Heart left ventricle (tissue), 13 donors: ENCODE data around the gene PTPRN2.

Source experiments
- POLR2A ChIP-seq, 2 donors: fragments of 450-650 bp; IDR thresholded peaks; one replicate each; pipeline ENCODE4 v1.6.1; 2017; ENCODE audit warnings: antibody characterized with exemption in 2 of 2, mild to moderate bottlenecking in 2 of 2, moderate library complexity in 2 of 2
- TF ChIP-seq, protein P1 (sequence below), 12 donors: fragments of 200-600 bp; sonication (generic) in 4 of 12; IDR thresholded peaks; one replicate each; pipeline versions ENCODE4 v1.5.0 to v1.8.0; 2018 to 2022; ENCODE audit warnings: antibody characterized with exemption in 12 of 12, mild to moderate bottlenecking in 5 of 12
- donor health status: ischemic (EF 13 %, LVEDD 7.1; RV severe dilation, severe dysfunction).
- donor health status: DM: no; HTN: yes; CAD: no.
- donor health status: DM: no; HTN: no; CAD: no.
- donor health status: ischemic (EF 25% LVEDD 6.9; RV normal size, moderate dysfunction).
- donor health status: ischemic (EF 25% LVEDD 5.7; RV mildly dilated, moderate dysfunction).
- donor health status: ischemic (EF 35%, LVEDD 5.7; RV mildly dilated, moderate dysfunction).
- donor health status: nonischemic (EF 11% LVEDD 7.7; RV severe dilation, severe dysfunction).
- donor health status: DM: yes; HTN: yes; CAD: no.
- donor health status: PGD.
- donor health status: ischemic (EF 29% LVEDD 5.4; RV normal size, mild dysfunction).
- donor health status: nonischemic (EF 23%, LVEDD 6.1; RV moderate dilation, normal function).

DNA sequence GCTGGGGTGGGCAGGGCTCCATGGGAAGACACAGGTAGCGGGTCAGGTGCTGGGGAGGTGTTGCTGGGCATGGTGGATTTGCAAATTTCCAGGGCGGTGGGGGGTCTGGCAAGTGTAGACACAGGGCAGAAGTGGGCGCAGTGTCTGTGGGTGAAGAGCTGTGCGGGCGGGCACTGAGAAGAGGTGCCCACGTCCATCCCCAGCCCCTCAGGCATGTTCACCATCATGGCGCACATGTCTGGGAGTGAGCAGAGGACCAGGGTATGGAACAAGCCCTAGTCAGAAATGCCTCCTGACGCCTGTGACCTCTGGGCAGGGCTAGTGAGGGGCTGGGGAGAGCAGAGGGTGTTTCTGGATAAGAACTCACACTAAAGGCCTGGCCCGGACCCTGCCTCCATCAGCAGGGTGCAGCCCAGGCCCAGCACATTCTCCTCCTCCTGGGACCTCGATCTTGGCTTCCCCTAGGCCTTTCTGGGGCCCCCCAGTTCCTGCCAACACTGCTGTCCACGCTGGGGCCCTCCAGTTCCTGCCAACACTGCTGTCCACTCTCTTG is 612.9 kb downstream of the PTPRN2 start:
- TF ChIP-seq, protein P1, sequence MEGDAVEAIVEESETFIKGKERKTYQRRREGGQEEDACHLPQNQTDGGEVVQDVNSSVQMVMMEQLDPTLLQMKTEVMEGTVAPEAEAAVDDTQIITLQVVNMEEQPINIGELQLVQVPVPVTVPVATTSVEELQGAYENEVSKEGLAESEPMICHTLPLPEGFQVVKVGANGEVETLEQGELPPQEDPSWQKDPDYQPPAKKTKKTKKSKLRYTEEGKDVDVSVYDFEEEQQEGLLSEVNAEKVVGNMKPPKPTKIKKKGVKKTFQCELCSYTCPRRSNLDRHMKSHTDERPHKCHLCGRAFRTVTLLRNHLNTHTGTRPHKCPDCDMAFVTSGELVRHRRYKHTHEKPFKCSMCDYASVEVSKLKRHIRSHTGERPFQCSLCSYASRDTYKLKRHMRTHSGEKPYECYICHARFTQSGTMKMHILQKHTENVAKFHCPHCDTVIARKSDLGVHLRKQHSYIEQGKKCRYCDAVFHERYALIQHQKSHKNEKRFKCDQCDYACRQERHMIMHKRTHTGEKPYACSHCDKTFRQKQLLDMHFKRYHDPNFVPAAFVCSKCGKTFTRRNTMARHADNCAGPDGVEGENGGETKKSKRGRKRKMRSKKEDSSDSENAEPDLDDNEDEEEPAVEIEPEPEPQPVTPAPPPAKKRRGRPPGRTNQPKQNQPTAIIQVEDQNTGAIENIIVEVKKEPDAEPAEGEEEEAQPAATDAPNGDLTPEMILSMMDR (IDR thresholded peaks at IDR 0.05), result no peak
- TF ChIP-seq POLR2A (IDR thresholded peaks at IDR 0.05), result no peak
